Stomach (tissue), 9 donors: ENCODE results near the gene RGS7BP. TPM values are rescaled to one million over a fixed set of nuclear protein-coding genes. Genes with fewer than 3 reads are reported as not detected.

Experiments
- DNase-seq, 2 donors: peaks; one replicate each; pipeline versions ENCODE4 v3.0.0 to v3.0.0-alpha.2; 2013 to 2019
- H3K27ac ChIP-seq, 5 donors: fragments of 200-600 bp in 4 of 5; sonication (generic) in 4 of 5; one replicate each; pipeline ENCODE4 v1.5.1; 2013 to 2019; ENCODE audit warnings: mild to moderate bottlenecking in 1 of 5, moderate library complexity in 1 of 5
- H3K27me3 ChIP-seq, 3 donors: fragments of 200-600 bp; sonication (generic); one replicate each; pipeline ENCODE4 v1.5.1; 2017 to 2019; ENCODE audit warnings: mixed run types in 1 of 3
- H3K36me3 ChIP-seq, 4 donors: fragments of 200-600 bp; sonication (generic); 1 replicate in 3 of 4; 2 replicates in 1 of 4; pipeline ENCODE4 v1.5.1; 2016 to 2019
- H3K4me1 ChIP-seq, 4 donors: fragments of 200-600 bp; sonication (generic); one replicate each; pipeline ENCODE4 v1.5.1; 2016 to 2019
- H3K4me3 ChIP-seq, 4 donors: fragments of 200-600 bp; sonication (generic) in 3 of 4; one replicate each; pipeline ENCODE4 v1.5.1; 2016 to 2019; ENCODE audit warnings: mild to moderate bottlenecking in 1 of 4
- H3K9me3 ChIP-seq, 4 donors: fragments of 200-600 bp; sonication (generic); one replicate each; pipeline ENCODE4 v1.5.1; 2016 to 2019
- CTCF ChIP-seq, 7 experiments: fragments of 450-650 bp in 4 of 7; fragments of 200-600 bp in 3 of 7; sonication (generic) in 3 of 7; IDR thresholded peaks; one replicate each; pipeline ENCODE4 v1.5.1; 2016 to 2019; ENCODE audit warnings: antibody characterized with exemption in 7 of 7, control low read depth in 2 of 7, mild to moderate bottlenecking in 1 of 7
- EP300 ChIP-seq: sonication (generic); formaldehyde crosslinking; IDR thresholded peaks from one replicate; pipeline ENCODE4 v1.6.1; 2017; ENCODE audit warnings: antibody characterized with exemption
- POLR2A ChIP-seq, 4 donors: fragments of 450-650 bp; IDR thresholded peaks; one replicate each; pipeline ENCODE4 v1.6.1; 2016; ENCODE audit warnings: antibody characterized with exemption in 4 of 4, control low read depth in 2 of 4, mild to moderate bottlenecking in 1 of 4, moderate library complexity in 1 of 4
- POLR2AphosphoS5 ChIP-seq, 3 donors: sonication (generic); formaldehyde crosslinking; IDR thresholded peaks; one replicate each; pipeline ENCODE4 v1.6.1; 2016; ENCODE audit warnings: antibody characterized with exemption in 3 of 3
- WGBS, 5 donors: extraction: QIAGEN DNeasy Blood & Tissue Kit in 3 of 5; methylation state at CpG; one replicate each; pipeline versions ENCODE4 v1.1.5 to v1.1.7; 2013 to 2018; 5-methylcytosine and 5-hydroxymethylcytosine counted together
- intact Hi-C: fragments of 100-400 bp; cut with DNase I; formaldehyde crosslinking; loops from one replicate; pipeline ENCODE4 v1.15.1; 2023; ENCODE audit warnings: low total_unique reads
- polyA plus RNA-seq, 3 donors: library from polyadenylated mRNA; stranded (reverse); fragments of 200-250 nt; gene quantifications; one replicate each; pipeline ENCODE4 v1.2.3, GENCODE V29; 2013
- total RNA-seq, 5 donors: library from RNA; depleted of rRNA; stranded (reverse); fragments of >200 nt; gene quantifications; one replicate each; pipeline versions ENCODE4 v1.1.0 to v1.2.3, GENCODE V29; 2014 to 2016
- donor health status: healthy with polysubstance abuse.
- donor health status: Bipolar disorder and iron deficiency.
- donor health status: healthy.

Gene RGS7BP
- total and polyA plus RNA-seq, 8 donors: 0.03 to 49.2 (median 1.6) TPM

- Histone ChIP-seq H3K36me3 (no peaks in the 10 kb centered on the region), H3K4me1 (peaks cover 0 to 8% (median 0%) of the 10 kb centered on the region in 4 donors), H3K27ac (no peak overlapping the region), H3K9me3 (no peaks in the 10 kb centered on the region), H3K4me3 (no peak overlapping the region), H3K27me3 (no peaks in the 10 kb centered on the region)
- intact Hi-C loops: no loop called here
- TF ChIP-seq EP300 (no peak), POLR2A (IDR thresholded peaks at IDR 0.05) (no peak), POLR2AphosphoS5 (IDR thresholded peaks at IDR 0.05) (no peak), CTCF (IDR thresholded peaks at IDR 0.05) (no peak)
- 24 to 40% (median 34%) methylated on average over 3 of the region's 3 CpGs for WGBS, 5 donors
- no peak for DNase-seq
Measured at GRCh38 chr5:64530076-64530475, 24.3 kb downstream of the RGS7BP start.

GRCh38 chr5:64532212-64532611, 26.4 kb downstream of the RGS7BP start:
- Histone ChIP-seq H3K9me3 (no peaks in the 10 kb centered on the region), H3K27ac (peak overlapping the region in 1 of 5 donors; percentile 29), H3K4me3 (no peak overlapping the region), H3K27me3 (no peaks in the 10 kb centered on the region), H3K4me1 (peaks cover 0 to 8% (median 0%) of the 10 kb centered on the region in 4 donors), H3K36me3 (no peaks in the 10 kb centered on the region)
- intact Hi-C loops: no loop called here
- TF ChIP-seq EP300: no peak
- no peak for TF ChIP-seq POLR2A (IDR thresholded peaks at IDR 0.05)
- no peak for TF ChIP-seq POLR2AphosphoS5 (IDR thresholded peaks at IDR 0.05)
- no peak for TF ChIP-seq CTCF (IDR thresholded peaks at IDR 0.05)
- WGBS, 5 donors: 7 to 25% (median 12%) methylated on average over 2 of the region's 2 CpGs
- peak in 1 of 2 donors; percentile 6 for DNase-seq

DNA sequence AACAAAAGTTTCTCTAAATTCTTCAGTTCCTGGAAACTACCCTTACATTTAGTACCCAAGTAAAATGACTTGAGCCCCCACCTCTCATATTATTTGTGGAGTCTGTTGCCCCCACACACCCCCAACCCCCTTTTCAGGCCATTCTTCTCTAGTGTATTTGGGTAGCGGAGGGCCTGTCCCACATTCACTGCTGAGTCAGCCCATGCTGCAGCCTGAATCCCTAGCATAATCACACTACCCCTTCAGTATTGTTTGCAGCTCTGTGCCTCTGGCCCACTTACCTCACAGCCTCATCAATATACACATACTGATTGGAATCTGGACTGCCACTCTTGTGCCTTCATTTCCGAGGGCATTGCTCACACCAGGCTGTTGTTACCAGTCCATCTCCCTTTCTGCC, 26.8 kb downstream of the RGS7BP start:
- 73 to 83% (median 81%) methylated on average over 2 of the region's 2 CpGs for WGBS, 5 donors
- Histone ChIP-seq H3K36me3 (no peaks in the 10 kb centered on the region), H3K27ac (peak overlapping the region in 1 of 5 donors; percentile 29), H3K9me3 (no peaks in the 10 kb centered on the region), H3K4me3 (no peak overlapping the region), H3K27me3 (no peaks in the 10 kb centered on the region), H3K4me1 (peaks cover 0 to 8% (median 0%) of the 10 kb centered on the region in 4 donors)
- no peak for DNase-seq
- TF ChIP-seq POLR2A (IDR thresholded peaks at IDR 0.05) (no peak), EP300 (no peak), CTCF (IDR thresholded peaks at IDR 0.05) (no peak), POLR2AphosphoS5 (IDR thresholded peaks at IDR 0.05) (no peak)
- intact Hi-C loops: no loop called here

GRCh38 chr5:64534033-64534432, 28.2 kb downstream of the RGS7BP start:
- H3K36me3 ChIP-seq: no peaks in the 10 kb centered on the region
- TF ChIP-seq POLR2A (IDR thresholded peaks at IDR 0.05) (no peak), EP300 (no peak), CTCF (IDR thresholded peaks at IDR 0.05) (no peak), POLR2AphosphoS5 (IDR thresholded peaks at IDR 0.05) (no peak)
- H3K27me3 ChIP-seq: no peaks in the 10 kb centered on the region
- no peak overlapping the region for H3K27ac ChIP-seq
- H3K4me3 ChIP-seq: no peak overlapping the region
- peaks cover 0 to 8% (median 0%) of the 10 kb centered on the region in 4 donors for H3K4me1 ChIP-seq
- H3K9me3 ChIP-seq: no peaks in the 10 kb centered on the region
- 57 to 82% (median 74%) methylated on average over 3 of the region's 3 CpGs for WGBS, 5 donors
- DNase-seq: no peak
- intact Hi-C loops: no loop called here
